Thyroid gland (tissue), 4 donors: Measurements from ENCODE around the gene FARS2.

Experiments
- POLR2A ChIP-seq, 2 donors: fragments of 450-650 bp; IDR thresholded peaks; one replicate each; pipeline ENCODE4 v1.6.1; 2017; ENCODE audit warnings: antibody characterized with exemption in 2 of 2, mild to moderate bottlenecking in 2 of 2, moderate library complexity in 1 of 2
- TF ChIP-seq, protein P1 (sequence below), 6 experiments: fragments of 200-600 bp in 3 of 6; fragments of 450-650 bp in 3 of 6; sonication (generic) in 3 of 6; IDR thresholded peaks; one replicate each; pipeline ENCODE4 v1.5.1; 2016 to 2019; ENCODE audit warnings: antibody characterized with exemption in 6 of 6, mild to moderate bottlenecking in 2 of 6, inconsistent platforms in 1 of 6, moderate library complexity in 1 of 6

GRCh38 chr6:5285526-5285925 lies 24.2 kb downstream of the FARS2 start:
- TF ChIP-seq, protein P1, sequence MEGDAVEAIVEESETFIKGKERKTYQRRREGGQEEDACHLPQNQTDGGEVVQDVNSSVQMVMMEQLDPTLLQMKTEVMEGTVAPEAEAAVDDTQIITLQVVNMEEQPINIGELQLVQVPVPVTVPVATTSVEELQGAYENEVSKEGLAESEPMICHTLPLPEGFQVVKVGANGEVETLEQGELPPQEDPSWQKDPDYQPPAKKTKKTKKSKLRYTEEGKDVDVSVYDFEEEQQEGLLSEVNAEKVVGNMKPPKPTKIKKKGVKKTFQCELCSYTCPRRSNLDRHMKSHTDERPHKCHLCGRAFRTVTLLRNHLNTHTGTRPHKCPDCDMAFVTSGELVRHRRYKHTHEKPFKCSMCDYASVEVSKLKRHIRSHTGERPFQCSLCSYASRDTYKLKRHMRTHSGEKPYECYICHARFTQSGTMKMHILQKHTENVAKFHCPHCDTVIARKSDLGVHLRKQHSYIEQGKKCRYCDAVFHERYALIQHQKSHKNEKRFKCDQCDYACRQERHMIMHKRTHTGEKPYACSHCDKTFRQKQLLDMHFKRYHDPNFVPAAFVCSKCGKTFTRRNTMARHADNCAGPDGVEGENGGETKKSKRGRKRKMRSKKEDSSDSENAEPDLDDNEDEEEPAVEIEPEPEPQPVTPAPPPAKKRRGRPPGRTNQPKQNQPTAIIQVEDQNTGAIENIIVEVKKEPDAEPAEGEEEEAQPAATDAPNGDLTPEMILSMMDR (IDR thresholded peaks at IDR 0.05): no peak
- no peak for TF ChIP-seq POLR2A (IDR thresholded peaks at IDR 0.05)
